Activated naive CD8-positive, alpha-beta T cell treated with anti-CD3 and anti-CD28 coated beads, Interleukin-2, amount 10 ng/mL, durations not matched to agents 7 days and 5 days (primary cell): ENCODE results near the gene RCAN3. TPM values are rescaled to one million over a fixed set of nuclear protein-coding genes. Genes with fewer than 3 reads are reported as not detected.
"Not testable (repeated sequence)": the region's sequence is repeated elsewhere in the genome, so short reads cannot be mapped to it uniquely, and the experiment has no call there.

ENCODE experiments used
- ATAC-seq: fragments of 150-1000 bp; cut with Tn5 transposase; one replicate; pipeline ENCODE4 v1.10.0; 2021; ENCODE audit warnings: low read depth, moderate library complexity
- POLR2A ChIA-PET: fragments of 350-600 bp; sonication (Branson Sonifier 250); formaldehyde crosslinking; loops from one replicate; lab custom pipeline; 2021; ENCODE audit warnings: antibody characterized with exemption; lab: Charles Lee
- DNase-seq: peaks from one replicate; pipeline ENCODE4 v3.0.0; 2021
- H3K27ac Mint-ChIP-seq: one replicate; pipeline ENCODE4 v1.8.0; 2022; ENCODE audit warnings: mild to moderate bottlenecking, mixed read lengths
- H3K27me3 Mint-ChIP-seq: one replicate; pipeline ENCODE4 v1.8.0; 2022; ENCODE audit warnings: mild to moderate bottlenecking, moderate library complexity, mixed read lengths
- H3K36me3 Mint-ChIP-seq: one replicate; pipeline ENCODE4 v1.8.0; 2021; ENCODE audit warnings: mild to moderate bottlenecking, mixed read lengths
- H3K4me1 Mint-ChIP-seq: one replicate; pipeline ENCODE4 v1.8.0; 2021; ENCODE audit warnings: mixed read lengths
- H3K4me3 Mint-ChIP-seq: one replicate; pipeline ENCODE4 v1.8.0; 2022; ENCODE audit warnings: mild to moderate bottlenecking, moderate library complexity, mixed read lengths
- H3K9me3 Mint-ChIP-seq: one replicate; pipeline ENCODE4 v1.8.0; 2021; ENCODE audit warnings: mixed read lengths
- total RNA-seq, 2 experiments: library from RNA; stranded (reverse); gene quantifications; one replicate each; pipeline ENCODE4 v1.2.3, GENCODE V29; 2021

RCAN3 gene
- total RNA-seq, 2 experiments from 2014 or later: 77.4 to 84.8 TPM

DNA sequence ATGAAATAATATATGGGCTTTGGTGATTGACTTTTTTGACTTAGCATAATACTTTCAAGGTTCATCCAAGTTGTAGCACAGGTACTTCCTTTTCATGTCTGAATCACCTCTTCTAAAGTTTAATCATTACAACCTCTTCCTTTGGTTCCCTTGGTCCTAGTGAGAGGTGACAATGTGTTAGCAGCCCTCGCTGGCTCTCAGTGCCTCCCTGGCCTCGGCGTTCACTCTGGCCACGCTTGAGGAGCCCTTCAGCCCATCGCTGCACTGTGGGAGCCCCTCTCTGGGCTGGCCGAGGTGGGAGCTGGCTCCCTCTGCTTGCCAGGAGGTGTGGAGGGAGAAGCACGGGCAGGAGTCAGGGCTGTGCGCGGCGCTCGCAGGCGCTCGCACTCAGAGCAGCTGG, 13.0 kb upstream of the RCAN3 start:
- Mint-ChIP-seq H3K27ac (no peak overlapping the region), H3K27me3 (no peaks in the 10 kb centered on the region), H3K9me3 (no peaks in the 10 kb centered on the region), H3K4me3 (no peak overlapping the region), H3K4me1 (peaks cover 39% of the 10 kb centered on the region), H3K36me3 (peaks cover 4% of the 10 kb centered on the region)
- POLR2A ChIA-PET: interaction anchor here (0.6 to 14.3 kb wide), 3 partner anchors 12 to 34 kb away, joined by 3 to 562 read pairs (median 49); partner anchors contain the start of gene RCAN3
- ATAC-seq: no peak
- DNase-seq: no peak

DNA sequence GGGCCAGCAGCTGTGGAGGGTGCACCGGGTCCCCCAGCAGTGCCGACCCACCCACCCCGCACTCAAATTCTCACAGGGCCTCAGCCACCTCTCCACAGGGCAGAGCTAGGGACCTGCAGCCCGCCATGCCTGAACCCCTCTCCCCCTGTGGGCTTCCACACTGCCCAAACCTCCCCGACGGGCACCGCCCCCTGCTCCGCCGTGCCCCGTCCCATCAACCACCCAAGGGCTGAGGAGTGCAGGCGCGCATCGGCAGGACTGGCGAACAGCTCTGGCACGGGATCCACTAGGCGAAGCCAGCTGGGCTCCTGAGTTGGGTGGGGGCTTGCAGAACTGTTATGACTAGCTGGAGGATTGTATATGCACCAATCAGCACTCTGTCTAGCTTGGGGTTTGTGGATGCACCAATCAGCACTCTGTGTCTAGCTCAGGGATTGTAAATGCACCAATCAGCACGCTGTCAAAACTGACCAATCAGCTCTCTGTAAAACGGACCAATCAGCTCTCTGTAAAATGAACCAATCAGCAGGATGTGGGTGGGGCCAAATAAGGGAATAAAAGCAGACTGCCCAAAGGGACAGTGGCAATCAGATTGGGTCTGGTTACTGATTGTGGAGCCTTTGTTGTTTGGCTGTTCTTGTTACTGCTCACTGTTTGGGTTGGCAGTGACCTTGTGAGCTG, 12.4 kb upstream of the RCAN3 start:
- no peaks in the 10 kb centered on the region for H3K9me3 Mint-ChIP-seq
- DNase-seq: no peak
- peak overlapping the region; percentile 21 for H3K27ac Mint-ChIP-seq
- no peak for ATAC-seq
- no peak overlapping the region for H3K4me3 Mint-ChIP-seq
- H3K4me1 Mint-ChIP-seq: peaks cover 36% of the 10 kb centered on the region
- no peaks in the 10 kb centered on the region for H3K27me3 Mint-ChIP-seq
- H3K36me3 Mint-ChIP-seq: peaks cover 4% of the 10 kb centered on the region
- POLR2A ChIA-PET: interaction anchor here (1.0 to 4.1 kb wide), 3 partner anchors 10 to 14 kb away, joined by 3 to 49 read pairs (median 10); partner anchors contain the start of gene RCAN3

DNA sequence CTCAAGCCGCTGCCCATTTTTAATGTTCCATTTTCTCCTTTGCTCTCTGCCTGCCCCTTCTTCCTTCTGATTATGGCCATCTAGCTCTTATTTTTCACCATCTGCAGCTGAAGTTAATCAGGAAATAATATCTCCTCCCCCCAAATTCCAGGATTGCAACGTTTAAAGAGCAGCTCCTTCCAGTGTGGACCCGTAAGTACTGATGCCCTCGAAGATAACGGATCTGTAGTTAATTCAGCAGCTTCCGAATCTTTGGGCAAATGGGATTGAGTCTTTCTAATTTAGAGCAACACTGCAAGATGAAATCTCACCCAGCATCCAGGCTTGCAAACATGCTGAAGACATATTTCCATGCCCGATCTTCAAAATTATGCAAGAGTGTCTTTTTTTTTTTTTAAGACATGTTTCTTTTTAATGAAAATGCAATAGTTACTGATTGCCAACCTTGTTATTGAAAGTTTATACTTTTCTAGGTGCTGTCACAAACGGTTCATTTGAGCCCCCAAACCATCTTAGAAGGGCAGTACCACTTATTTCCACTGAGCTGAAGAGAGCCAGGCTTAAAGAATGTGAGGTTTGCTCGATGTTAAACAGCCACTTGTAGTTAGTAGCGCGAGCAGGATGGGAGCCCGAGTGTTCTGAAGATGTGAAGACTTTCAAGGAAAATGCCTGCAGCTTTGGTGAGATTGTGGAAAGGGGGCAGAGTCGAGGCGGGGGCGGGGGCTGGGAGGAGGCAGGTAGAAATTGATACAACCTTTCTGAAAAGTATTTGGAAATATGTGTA, 10.9 kb upstream of the RCAN3 start:
- H3K27ac Mint-ChIP-seq: no peak overlapping the region
- no peak for ATAC-seq
- POLR2A ChIA-PET: interaction anchor here (0.6 to 4.1 kb wide), 7 partner anchors 9 to 669 kb away, joined by 3 to 49 read pairs (median 6); partner anchors contain the start of gene RCAN3

GRCh38 chr1:24492935-24493334, 9.7 kb upstream of the RCAN3 start:
- H3K9me3 Mint-ChIP-seq, H3K27ac Mint-ChIP-seq, DNase-seq, H3K4me3 Mint-ChIP-seq, H3K36me3 Mint-ChIP-seq, ATAC-seq, H3K27me3 Mint-ChIP-seq: not testable (repeated sequence)
- peaks cover 19% of the 10 kb centered on the region for H3K4me1 Mint-ChIP-seq
- POLR2A ChIA-PET: interaction anchor here (1.9 to 4.1 kb wide), 2 partner anchors 9 to 11 kb away, joined by 13 to 49 read pairs; partner anchors contain the start of gene RCAN3

More for the DNA sequence above, 10.9 kb upstream of the RCAN3 start:
- no peak for DNase-seq
- Mint-ChIP-seq H3K9me3 (no peaks in the 10 kb centered on the region), H3K36me3 (peaks cover 7% of the 10 kb centered on the region), H3K4me1 (peaks cover 22% of the 10 kb centered on the region), H3K27me3 (no peaks in the 10 kb centered on the region), H3K4me3 (no peak overlapping the region)

- Mint-ChIP-seq H3K36me3 (peaks cover 7% of the 10 kb centered on the region), H3K4me1 (peaks cover 19% of the 10 kb centered on the region)
Observed at GRCh38 chr1:24493785-24494184, 8.9 kb upstream of the RCAN3 start.

DNA sequence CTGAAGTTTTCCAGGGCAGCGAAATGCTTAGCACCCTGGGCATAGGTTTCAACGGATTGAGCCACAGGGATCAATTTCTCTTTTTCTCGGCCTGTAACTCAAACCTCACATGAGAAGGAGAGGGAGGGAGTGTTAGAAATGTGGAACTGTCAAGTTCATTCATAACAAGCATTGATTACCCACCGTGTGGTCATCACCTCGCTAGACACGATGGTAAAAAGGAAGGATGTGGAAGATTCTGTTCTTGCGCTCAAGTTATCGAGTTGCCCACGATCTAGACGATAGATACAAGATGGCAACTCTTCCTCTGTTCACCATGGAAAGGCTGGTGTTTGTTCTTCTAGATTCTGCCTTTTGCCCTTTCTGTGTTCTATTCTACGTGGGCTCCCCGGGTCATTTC, 4.0 kb upstream of the RCAN3 start:
- H3K36me3 Mint-ChIP-seq: peaks cover 14% of the 10 kb centered on the region
- no peak overlapping the region for H3K27ac Mint-ChIP-seq
- H3K4me1 Mint-ChIP-seq: peaks cover 31% of the 10 kb centered on the region
- DNase-seq: no peak
- POLR2A ChIA-PET: interaction anchor here (1.0 to 12.7 kb wide), 2 partner anchors 16 to 41 kb away, joined by 3 to 562 read pairs; no protein-coding TSS in a partner anchor
- ATAC-seq: no peak
- no peaks in the 10 kb centered on the region for H3K27me3 Mint-ChIP-seq
- H3K4me3 Mint-ChIP-seq: no peak overlapping the region
- H3K9me3 Mint-ChIP-seq: peaks cover 5% of the 10 kb centered on the region

More at GRCh38 chr1:24493785-24494184, 8.9 kb upstream of the RCAN3 start:
- Mint-ChIP-seq H3K27me3 (no peaks in the 10 kb centered on the region), H3K4me3 (no peak overlapping the region), H3K9me3 (no peaks in the 10 kb centered on the region), H3K27ac (no peak overlapping the region)
- ATAC-seq (no peak), DNase-seq (no peak)
- POLR2A ChIA-PET: interaction anchor here (4.1 kb wide), 1 partner anchor 8 kb away, joined by 49 read pairs; the partner anchor contains the start of gene RCAN3

DNA sequence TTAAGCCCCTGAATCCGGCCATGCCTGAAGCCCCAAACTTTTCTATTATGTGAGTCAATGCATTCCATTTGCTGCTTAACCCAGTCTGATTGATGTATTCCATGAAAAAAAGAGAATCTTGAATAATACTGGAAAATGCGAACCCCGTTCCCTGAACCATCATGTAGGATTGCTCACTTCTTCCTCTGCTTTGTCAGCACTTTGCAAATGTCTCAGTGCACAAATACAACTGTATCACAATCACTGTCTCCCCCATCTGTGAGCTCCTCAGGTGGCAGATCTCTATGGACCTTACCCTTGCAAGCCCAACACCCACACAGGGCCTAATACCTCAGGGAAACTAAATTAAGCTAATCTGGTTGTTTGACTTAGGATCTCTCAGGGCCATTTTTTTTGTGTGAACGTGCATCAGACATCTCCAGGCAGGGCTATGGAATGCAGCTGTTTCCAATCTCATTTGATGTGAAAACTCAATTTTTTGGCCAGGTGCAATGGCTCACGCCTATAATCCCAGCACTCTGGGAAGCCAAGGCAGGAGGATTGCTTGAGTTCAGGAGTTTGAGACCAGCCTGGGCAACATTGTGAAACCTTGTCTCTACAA, 2.1 kb upstream of the RCAN3 start:
- Mint-ChIP-seq H3K4me3 (peak overlapping the region; percentile 92), H3K27me3 (no peaks in the 10 kb centered on the region), H3K27ac (peak overlapping the region; percentile 97), H3K4me1 (peaks cover 35% of the 10 kb centered on the region), H3K36me3 (peaks cover 17% of the 10 kb centered on the region), H3K9me3 (peaks cover 5% of the 10 kb centered on the region)
- POLR2A ChIA-PET: interaction anchor here (1.5 to 12.7 kb wide), 4 partner anchors 10 to 84 kb away, joined by 3 to 562 read pairs (median 124); partner anchors contain the start of genes NIPAL3 and STPG1
- ATAC-seq (no peak), DNase-seq (no peak)

- H3K36me3 Mint-ChIP-seq: peaks cover 14% of the 10 kb centered on the region
Observed at GRCh38 chr1:24501371-24502064, 1.1 kb upstream of the RCAN3 start.

GRCh38 chr1:24502065-24502708, 449 bp upstream of the RCAN3 start:
- Mint-ChIP-seq H3K4me3 (peak overlapping the region; percentile 92), H3K27me3 (no peaks in the 10 kb centered on the region), H3K36me3 (peaks cover 15% of the 10 kb centered on the region), H3K9me3 (peaks cover 5% of the 10 kb centered on the region), H3K4me1 (peaks cover 48% of the 10 kb centered on the region), H3K27ac (peak overlapping the region; percentile 97)
- POLR2A ChIA-PET: interaction anchor here (0.5 to 12.7 kb wide), 18 partner anchors 9 to 974 kb away, joined by 3 to 562 read pairs (median 4); partner anchors contain the start of genes NIPAL3, PNRC2, SRRM1 and STPG1
- DNase-seq (peak; percentile 86), ATAC-seq (peak; percentile 68)

More at GRCh38 chr1:24501371-24502064, 1.1 kb upstream of the RCAN3 start:
- H3K27ac Mint-ChIP-seq: peak overlapping the region; percentile 97
- DNase-seq (peak; percentile 53), ATAC-seq (peak; percentile 16)
- H3K4me1 Mint-ChIP-seq: peaks cover 41% of the 10 kb centered on the region
- no peaks in the 10 kb centered on the region for H3K27me3 Mint-ChIP-seq
- peaks cover 5% of the 10 kb centered on the region for H3K9me3 Mint-ChIP-seq
- peak overlapping the region; percentile 92 for H3K4me3 Mint-ChIP-seq
- POLR2A ChIA-PET: interaction anchor here (0.5 to 12.7 kb wide), 20 partner anchors 9 to 1428 kb away, joined by 3 to 562 read pairs (median 4); partner anchors contain the start of genes NIPAL3, PNRC2, SRRM1 and STPG1

DNA sequence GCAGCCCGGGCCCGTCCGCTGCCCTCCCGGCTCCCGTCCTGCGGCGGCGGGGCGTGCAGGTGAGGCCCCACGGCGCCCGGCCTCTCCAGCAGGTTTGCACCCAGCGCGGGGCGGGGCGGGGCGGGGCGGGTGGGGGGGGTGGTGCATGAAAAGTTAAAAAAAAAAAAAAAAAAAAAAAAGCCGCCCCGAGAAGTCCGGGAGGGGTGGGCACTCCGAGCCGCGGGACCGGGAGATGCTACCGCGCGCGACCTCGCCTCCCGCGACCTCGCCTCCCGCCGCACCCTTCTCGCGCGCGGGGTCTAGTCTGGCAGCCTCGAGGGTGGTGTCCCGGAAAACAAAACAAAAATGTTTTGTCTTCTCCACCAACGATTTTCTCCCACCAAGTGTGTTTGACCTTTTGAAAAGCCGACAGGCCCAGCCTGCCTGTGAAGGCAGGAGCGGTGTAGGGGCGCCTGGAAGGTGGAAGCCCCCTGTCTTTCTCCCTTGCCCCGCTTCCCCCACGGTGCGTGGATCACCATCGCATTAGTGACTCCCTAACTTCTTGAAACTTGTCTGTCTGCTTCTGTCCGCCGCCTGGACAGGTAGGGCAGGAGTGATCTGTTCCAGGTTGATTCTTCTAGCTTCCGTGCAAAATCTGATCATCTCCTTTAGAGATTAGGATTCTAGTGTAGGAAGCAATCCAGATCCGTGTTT, 569 bp downstream of the RCAN3 start:
- ATAC-seq (no peak), DNase-seq (no peak)
- Mint-ChIP-seq H3K27ac (peak overlapping the region; percentile 93), H3K9me3 (peaks cover 5% of the 10 kb centered on the region), H3K36me3 (peaks cover 22% of the 10 kb centered on the region), H3K4me1 (peaks cover 58% of the 10 kb centered on the region), H3K27me3 (no peaks in the 10 kb centered on the region), H3K4me3 (peak overlapping the region; percentile 92)
- POLR2A ChIA-PET: interaction anchor here (0.8 to 12.7 kb wide), 13 partner anchors 11 to 975 kb away, joined by 3 to 562 read pairs (median 5); partner anchors contain the start of genes NIPAL3, RSRP1, SRRM1 and STPG1

DNA sequence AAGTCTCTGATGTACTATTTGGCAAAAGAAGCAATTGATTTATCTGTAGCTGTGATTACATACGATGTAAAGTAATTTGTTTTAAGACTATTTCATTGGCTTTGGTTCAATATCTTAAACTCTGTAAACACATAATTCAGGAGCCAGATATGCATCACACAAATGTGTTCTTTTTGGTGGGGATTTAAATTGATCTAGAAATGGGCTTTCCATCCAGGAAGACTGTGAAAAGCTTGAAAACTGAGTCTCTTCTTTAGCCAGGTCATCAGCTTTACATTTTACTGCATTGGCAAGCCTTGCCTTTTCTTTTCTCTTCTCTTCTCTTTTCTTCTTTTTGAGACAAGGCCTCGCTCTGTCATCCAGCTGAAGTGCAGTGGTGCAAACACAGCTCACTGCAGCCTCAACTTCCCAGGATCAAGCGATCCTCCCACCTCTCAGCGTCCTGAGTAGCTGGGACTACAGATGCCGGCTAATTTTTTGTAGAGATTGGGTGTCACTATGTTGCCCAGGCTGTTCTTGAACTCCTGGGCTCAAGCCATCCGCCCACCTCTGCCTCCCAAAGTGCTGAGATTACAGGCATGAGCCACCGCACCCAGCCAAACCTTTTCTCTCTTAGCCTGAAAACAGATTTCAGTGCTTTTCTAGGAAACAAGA, 1.4 kb downstream of the RCAN3 start:
- POLR2A ChIA-PET: interaction anchor here (0.6 to 12.7 kb wide), 10 partner anchors 12 to 924 kb away, joined by 3 to 562 read pairs (median 7); partner anchors contain the start of genes NIPAL3, RSRP1 and STPG1
- peaks cover 3% of the 10 kb centered on the region for H3K9me3 Mint-ChIP-seq
- DNase-seq (peak; percentile 42), ATAC-seq (no peak)
- H3K27me3 Mint-ChIP-seq: no peaks in the 10 kb centered on the region
- peaks cover 24% of the 10 kb centered on the region for H3K36me3 Mint-ChIP-seq
- peak overlapping the region; percentile 93 for H3K27ac Mint-ChIP-seq
- peak overlapping the region; percentile 92 for H3K4me3 Mint-ChIP-seq
- peaks cover 57% of the 10 kb centered on the region for H3K4me1 Mint-ChIP-seq
